GM19240 (cell line): ENCODE results near the gene PITHD1.
A peak's percentile ranks its signal among the peaks of the same experiment; 100 is the strongest.
"Not testable (repeated sequence)": the region's sequence is repeated elsewhere in the genome, so short reads cannot be mapped to it uniquely, and the experiment has no call there.

Experiments
- DNase-seq: peaks from one replicate; pipeline ENCODE4 v3.0.0; 2011; ENCODE audit warnings: low spot score; ENCODE audit not compliant: insufficient read length

PITHD1 gene, protein sequence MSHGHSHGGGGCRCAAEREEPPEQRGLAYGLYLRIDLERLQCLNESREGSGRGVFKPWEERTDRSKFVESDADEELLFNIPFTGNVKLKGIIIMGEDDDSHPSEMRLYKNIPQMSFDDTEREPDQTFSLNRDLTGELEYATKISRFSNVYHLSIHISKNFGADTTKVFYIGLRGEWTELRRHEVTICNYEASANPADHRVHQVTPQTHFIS

DNA sequence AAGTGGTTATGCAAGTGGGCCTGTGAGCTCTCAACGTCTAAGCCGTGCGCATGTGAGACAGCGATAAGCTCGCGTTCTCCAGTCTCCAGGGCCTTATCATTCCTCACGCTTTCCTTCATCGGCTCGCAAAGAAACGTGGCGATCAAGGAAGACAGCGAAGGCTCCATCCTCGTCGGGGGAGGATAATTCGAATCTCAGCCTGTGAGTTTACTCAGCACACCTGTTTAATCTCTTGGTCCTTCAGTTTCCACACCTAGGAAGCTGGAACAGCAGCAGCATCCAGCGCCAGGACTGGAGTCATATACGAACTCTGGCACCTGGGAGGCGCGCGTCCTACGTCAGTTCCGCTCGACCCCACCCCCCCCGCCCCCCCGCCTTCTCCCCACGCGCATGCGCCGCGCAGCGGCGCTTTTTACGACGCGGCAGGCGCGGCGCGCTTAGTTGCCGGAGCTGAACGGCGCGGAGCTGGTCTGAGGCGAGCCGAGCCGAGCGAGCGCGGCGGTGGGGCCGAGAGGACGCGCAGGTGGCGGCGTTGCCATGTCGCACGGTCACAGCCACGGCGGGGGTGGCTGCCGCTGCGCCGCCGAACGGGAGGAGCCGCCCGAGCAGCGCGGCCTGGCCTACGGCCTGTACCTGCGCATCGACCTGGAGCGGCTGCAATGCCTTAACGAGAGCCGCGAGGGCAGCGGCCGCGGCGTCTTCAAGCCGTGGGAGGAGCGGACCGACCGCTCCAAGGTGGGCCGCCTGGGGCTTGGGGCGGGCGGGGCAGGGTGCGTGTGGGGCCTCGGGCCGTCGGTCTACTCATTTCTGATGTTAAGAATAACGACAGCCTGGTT lies at the start of gene PITHD1:
Gene PITHD1, plus strand, starts transcription at position 440 of the 836 bp plus-strand sequence. Its CDS starts 98 bp downstream, at position 538.
- peak; percentile 85 for DNase-seq

DNA sequence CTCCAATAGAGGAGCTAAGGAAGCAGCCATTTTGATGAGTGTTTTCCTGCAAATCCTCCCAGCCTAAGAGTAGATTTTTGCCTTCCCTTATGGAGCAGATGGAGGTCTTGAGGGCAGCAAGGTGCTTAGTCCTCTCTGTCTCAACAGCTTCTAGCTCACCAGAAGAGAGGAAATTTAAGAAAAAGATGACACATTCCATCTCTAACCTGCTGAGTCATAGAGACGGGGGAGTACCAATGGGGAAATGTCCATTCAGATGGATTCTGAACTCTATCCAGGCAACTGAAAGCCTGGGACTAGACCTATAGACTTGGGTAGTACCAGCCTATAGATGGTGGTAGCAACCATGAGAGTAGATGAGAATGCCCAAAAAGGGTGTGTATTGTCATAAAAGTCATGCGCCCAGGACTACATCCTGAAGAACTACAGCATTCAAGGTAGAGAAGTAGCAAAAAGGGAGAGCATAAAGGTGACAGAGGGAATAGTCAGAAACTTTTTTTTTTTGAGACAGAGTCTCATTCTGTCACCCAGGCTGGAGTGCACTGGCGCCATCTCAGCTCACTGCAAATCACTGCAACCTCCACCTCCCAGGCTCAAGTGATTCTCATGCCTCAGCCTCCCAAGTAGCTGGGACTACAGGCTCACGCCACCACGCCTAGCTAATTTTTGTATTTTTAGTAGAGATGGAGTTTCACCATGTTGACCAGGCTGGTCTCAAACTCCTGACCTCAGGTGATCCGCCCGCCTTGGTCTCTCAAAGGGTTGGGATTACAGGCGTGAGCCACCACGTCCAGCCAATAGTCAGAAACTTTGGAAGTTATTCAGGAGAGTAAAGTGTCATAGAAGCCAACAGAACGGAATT lies 45.6 kb upstream of the PITHD1 start:
- no peak for DNase-seq

DNA sequence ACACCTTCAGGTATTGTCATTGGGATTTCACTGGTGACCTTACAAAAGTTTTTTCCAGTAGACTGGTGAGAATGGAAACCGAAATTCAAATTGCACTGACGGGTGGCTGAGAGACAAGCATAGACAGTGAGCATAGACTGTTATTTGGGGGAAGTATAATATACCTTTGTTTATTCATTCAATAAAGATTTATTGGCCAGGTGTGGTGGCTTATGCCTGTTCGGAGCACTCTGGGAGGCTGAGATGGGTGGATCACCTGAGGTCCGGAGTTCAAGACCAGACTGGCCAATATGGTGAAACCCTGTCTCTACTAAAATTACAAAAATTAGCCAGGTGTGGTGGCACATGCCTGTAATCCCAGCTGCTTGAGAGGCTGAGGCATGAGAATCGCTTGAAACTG lies 44.9 kb upstream of the PITHD1 start:
- not testable (repeated sequence) for DNase-seq

DNA sequence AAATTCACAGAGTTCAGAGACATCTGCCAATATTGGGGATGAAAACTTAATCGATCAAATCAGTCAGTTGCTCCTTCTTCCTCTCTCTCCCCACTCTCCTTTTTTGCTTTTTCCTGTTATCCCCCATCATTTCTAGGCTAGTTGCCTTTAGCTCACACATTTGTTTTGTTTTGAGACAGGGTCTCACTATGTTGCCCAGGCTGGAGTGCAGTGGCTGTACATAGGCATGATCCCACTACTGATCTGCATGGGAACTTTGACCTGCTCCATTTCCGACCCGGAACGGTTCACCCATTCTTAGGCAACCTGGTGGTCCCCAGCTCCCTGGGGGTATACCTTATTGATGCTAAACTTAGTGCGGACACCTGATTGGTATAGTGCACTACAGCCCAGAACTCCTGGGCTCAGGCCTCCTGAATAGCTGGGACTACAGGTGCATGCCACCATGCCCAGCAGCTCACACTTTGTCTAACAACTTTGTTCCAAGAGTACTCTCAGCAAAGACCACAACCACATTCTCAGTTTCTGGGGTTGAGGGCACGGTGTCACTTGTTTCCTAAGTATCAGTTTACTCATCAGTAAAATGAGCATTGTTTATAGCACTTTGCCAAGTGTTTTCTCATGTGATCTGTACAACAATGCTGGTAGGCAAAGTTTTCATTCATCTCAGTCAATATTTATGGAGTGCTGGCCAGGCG lies 41.6 kb upstream of the PITHD1 start:
- no peak for DNase-seq

DNA sequence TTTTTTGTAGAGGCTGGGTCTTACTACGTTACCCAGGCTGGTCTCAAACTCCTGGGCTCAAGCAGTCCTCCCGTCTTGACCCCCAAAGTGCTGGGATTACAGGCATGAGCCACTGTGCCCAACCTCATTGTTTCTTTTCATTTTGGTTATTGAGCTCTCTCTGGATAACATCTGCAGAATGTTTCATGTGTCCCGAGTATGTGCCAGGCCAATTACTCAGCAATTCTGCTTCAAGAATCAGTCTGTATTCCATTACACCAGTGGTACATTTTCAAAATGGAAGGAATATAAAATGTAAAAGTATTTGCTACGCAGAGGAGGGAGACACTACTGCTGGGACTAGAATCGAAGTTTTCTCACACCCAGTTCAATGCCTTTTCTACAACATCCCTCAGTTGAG lies 36.6 kb upstream of the PITHD1 start:
- no peak for DNase-seq

DNA sequence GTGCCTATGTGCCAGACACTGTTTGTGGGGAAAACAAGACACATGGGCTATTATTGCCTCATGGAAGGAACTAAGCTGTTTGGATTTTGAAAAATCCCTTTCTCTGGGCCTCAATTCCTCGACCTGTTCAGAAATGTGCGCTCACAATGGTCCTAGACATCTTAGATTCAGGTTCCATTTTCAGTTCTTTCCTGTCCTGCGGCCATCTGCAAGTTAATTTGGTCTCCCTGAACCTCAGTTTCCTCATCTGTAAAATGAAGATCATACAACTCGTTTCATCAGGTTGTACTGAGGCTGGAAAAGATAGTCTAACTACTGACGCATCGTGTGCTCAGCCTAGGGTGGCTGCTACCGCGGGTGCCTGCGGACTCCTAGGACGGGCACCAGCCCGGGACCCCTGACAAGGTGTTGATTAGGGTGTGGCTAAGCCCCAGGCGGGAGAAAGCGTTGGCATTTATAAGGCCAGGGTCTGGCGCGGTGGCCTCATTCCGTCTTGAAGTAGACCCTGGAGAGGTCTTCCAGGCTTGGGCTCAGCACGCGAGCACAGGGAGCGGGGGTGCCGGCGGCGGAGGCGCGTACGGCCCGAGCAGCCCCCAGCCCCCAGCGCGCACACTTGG lies 35.4 kb upstream of the PITHD1 start:
- DNase-seq = no peak

DNA sequence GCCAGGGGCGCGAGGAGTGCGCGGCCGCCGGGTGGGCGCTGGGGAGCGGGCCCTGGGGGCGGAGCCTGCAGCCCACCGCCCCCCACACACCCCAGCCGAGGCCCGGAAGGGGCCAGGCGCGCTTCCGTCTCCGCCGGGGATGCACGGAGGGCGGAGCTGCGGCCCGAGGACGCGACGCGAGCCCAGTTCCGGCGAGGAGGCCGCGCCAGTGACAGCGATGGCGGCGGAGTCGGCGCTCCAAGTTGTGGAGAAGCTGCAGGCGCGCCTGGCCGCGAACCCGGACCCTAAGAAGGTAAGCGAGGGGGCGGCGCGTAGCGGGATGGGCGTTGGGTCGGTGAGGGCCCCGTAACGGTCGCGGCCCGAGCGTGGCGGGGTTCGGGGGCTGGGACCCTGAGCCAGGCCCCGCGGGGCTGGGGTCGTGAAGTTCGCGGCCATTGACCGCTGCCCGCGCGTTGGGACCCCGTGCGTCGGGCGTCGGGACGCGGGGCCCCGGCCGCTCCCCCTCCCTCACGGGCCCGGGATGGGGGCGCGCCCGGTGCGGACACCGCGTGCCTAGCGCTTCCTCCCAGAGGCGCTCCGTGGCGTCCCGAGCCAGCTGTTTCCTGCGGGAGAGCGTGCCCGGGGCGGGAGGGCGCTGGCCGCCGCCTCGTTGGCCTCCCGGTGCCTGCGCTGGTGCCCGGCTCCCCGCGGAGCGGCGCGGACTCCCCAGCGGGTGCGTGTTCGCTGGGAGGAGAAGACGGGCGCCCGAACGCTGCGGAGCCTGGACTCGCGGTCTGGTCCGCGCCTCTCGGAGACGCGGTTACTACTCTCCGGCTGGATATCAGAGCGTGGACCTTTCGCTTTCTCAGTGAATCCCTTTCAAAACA lies 34.7 kb upstream of the PITHD1 start, which contains the start of gene ELOA:
Gene ELOA, plus strand, starts transcription at position 185 of the 866 bp plus-strand sequence. Its CDS starts 33 bp downstream, at position 218.
- peak; percentile 77 for DNase-seq

DNA sequence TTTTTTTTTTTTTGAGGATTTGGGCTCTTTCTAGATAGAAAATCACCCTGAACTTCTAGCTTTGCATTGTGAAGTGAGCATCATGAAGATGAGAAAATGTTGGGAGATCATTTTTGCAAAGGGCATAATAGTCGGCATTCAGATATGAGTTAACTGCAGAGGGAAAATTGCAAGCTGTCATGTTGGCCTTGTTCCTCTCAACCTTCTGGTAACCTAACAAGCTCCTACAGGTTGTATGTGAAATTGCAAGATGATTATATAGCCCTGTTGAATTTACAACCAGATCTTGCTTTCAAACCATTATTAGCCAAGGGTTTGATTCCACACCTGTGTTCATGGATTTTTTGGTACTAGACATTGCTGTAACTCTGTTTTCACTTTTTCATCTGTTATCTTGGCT lies 32.7 kb upstream of the PITHD1 start:
- DNase-seq = no peak

DNA sequence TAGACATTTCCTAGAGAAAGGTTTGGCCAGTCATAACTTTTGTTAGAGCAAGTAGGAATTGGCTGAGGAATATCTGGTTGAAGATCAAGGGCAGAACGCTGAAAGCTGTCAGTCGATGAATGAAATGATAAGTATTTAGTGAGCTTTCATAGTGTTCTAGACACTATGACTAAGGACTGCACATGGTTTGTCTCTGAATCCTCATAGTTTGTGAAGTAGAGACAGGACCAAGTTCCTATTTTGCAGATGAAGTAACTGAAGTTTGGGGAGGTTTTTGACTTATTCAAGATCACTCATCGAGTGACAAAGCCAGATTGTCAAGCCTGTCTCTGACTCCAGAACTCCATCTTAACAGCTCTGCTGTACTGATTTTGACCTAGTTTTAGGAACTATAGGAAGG lies 30.2 kb upstream of the PITHD1 start:
- DNase-seq = no peak

DNA sequence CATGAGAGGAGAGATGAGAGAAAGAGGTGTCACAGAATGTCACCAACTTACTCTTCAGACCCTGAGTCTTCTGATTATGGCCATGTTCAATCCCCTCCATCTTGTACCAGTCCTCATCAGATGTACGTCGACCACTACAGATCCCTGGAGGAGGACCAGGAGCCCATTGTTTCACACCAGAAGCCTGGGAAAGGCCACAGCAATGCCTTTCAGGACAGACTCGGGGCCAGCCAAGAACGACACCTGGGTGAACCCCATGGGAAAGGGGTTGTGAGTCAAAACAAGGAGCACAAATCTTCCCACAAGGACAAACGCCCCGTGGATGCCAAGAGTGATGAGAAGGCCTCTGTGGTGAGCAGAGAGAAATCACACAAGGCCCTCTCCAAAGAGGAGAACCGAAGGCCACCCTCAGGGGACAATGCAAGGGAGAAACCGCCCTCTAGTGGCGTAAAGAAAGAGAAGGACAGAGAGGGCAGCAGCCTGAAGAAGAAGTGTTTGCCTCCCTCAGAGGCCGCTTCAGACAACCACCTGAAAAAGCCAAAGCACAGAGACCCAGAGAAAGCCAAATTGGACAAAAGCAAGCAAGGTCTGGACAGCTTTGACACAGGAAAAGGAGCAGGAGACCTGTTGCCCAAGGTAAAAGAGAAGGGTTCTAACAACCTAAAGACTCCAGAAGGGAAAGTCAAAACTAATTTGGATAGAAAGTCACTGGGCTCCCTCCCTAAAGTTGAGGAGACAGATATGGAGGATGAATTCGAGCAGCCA lies 27.0 kb upstream of the PITHD1 start:
- peak; percentile 77 for DNase-seq

DNA sequence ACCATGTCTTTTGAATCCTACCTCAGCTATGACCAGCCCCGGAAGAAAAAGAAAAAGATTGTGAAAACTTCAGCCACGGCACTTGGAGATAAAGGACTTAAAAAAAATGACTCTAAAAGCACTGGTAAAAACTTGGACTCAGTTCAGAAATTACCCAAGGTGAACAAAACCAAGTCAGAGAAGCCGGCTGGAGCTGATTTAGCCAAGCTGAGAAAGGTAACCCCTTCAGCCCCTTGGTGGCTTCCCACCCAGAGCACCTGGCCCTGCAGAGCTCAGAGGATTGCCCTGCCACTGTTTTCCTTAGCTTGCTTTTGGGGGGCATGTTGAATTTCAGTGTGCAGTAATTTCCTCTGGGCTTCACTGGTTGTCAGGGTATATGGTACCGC lies 26.4 kb upstream of the PITHD1 start:
- DNase-seq = no peak

DNA sequence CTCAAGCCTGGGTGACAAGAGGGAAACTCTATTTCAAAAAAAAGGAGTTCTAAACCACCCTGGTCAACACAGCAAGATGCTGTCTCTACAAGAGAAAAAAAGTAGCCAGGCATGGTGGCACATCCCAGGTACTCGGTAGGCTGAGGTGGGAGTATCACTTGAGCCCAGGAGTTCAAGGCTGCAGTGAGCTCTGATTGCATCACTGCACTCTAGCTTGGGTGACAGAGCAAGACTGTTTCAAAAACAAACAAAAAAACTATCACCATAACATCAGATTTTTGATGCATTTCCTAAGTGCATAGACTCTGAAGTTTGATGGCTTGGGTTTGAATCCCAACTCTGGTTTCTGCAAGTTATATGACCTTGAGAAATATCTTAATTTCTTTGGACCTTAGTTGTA lies 25.3 kb upstream of the PITHD1 start:
- no peak for DNase-seq

DNA sequence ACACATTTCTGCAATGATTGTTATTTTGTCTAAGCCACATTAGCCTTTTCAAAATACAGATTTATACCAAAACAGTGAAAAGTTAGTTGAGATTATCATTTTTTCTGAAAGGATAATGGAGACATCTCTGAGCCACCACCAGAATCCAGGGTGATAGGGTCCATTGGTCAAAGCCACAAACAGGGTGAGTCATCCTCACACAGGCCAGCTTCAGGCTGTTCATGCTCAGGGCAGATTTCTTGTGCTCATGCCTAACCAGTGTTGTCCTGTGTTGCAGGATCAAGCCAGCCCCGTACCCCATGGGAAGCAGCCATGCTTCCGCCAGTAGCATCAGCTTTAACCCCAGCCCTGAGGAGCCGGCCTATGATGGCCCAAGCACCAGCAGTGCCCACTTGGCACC lies 21.5 kb upstream of the PITHD1 start:
- DNase-seq = no peak

DNA sequence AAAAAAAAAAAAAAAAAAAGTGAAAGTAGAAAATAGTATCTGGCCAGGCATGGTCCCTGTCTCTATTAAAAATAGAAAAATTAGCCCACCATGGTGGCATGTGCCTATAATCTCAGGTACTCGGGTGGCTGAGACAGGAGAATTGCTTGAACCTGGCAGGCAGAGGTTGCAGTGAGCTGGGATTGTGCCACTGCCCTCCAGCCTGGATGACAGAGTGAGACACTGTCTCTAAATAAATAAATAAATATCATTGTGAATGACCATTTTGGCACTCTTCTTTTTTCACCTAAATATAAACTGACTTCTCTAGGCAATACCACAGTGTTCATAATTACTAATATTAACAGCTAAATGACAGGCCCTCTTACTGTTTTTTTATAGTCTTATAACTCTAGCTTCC lies 20.4 kb upstream of the PITHD1 start:
- no peak for DNase-seq

DNA sequence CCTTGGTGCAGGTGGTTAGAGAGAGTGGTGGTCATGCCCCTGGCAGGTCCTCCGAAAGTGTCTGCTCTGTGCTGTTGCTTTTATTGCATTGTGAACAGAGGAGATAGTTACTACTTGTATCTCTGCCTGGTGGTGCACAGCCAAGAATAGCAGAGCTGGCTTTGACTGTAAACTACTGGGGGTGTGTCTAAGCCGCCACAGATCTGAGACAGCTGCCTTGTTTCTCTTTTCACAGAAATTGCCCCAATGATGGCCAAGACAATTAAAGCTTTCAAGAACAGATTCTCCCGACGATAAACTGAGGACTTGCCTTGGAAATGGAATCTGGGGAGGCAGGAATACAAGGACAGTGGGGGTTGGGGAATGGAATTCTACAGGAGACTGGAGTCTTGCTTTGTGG lies 18.9 kb upstream of the PITHD1 start:
- DNase-seq = no peak

DNA sequence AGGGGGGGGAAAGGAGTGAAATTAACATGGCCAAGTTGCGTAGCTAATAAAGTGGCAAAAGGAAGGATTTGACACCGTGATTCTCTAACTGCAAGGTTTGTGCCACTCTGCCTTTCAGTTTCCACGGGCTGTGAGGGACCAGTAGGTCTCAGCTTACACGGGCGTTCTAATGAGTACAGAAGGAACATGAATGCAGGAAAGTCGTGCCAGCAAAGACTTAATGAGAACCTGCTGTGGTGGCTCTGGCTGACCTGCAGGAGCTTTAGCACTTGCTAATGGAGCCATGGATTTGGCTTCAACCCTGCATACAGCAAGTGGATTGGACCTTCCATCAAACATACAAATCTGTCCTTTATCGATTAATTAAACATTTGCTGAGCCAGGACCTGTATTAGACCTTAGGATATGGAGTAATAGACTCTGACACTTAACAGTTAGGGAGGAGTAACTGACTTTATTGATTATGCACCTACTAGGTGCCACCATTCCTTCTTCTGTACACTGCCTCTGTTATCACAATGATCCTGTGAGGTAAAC lies 15.1 kb upstream of the PITHD1 start:
- DNase-seq = no peak

DNA sequence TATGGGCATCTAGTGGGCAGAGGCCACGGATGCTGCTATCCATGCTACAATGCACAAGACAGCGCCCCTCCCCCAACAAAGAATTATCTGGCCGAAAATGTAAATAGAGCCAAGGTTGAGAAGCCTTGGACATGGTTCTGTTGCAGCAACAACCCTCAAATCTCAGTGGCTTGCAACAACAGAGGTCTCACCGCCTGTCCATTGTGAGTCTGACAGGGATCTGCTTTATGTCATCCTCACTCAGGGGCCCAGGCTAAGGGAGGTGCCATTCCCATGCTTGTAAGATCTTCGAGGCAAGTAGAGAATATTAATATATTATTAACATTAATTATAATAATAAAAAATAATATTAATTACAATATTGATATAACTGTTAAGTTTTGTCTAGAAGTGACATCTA lies 9.5 kb upstream of the PITHD1 start:
- DNase-seq = no peak

DNA sequence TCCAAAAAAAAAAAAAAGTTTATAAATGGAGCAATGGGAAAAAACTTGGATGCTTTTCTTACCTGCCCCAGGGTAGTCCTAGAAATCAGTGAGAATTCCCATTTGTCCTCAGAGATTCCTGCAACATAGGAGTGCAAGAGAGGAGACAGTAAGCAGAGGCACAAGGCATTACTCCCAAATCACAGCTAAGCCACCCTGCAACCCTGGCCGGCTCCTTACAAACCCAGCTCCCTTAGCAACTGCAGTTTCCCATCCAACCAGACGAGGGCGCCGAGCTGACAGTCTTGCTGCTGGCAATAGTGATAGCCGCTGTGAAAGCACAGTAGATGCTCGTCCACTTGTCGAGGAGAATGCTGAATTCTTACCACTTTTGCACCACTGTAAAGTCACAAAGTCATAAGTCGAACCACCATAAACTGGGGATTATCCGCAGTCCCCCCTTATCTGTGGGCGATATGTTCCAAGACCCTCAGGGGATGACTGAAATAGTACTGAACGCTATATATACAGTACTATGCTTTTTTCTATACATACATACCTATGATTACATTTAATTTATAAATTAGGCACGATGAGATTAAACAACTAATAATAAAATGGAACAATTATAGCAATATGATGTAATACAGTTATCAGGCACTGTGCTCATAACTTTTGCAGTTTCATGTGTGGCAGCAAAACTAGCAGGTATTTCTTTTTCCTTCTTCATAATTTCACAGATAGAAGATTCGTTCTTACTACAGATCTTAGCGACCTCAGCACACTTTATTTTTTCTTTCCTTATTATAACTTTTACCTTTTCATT lies 6.0 kb upstream of the PITHD1 start:
- DNase-seq = no peak
